ENCODE measurements around the gene SUSD3. TPM values are rescaled to one million over a fixed set of nuclear protein-coding genes. Genes with fewer than 3 reads are reported as not detected.

SUSD3 gene
- total and polyA plus RNA-seq, 4 donors: 4.1 to 19.2 (median 11.8) TPM

DNA sequence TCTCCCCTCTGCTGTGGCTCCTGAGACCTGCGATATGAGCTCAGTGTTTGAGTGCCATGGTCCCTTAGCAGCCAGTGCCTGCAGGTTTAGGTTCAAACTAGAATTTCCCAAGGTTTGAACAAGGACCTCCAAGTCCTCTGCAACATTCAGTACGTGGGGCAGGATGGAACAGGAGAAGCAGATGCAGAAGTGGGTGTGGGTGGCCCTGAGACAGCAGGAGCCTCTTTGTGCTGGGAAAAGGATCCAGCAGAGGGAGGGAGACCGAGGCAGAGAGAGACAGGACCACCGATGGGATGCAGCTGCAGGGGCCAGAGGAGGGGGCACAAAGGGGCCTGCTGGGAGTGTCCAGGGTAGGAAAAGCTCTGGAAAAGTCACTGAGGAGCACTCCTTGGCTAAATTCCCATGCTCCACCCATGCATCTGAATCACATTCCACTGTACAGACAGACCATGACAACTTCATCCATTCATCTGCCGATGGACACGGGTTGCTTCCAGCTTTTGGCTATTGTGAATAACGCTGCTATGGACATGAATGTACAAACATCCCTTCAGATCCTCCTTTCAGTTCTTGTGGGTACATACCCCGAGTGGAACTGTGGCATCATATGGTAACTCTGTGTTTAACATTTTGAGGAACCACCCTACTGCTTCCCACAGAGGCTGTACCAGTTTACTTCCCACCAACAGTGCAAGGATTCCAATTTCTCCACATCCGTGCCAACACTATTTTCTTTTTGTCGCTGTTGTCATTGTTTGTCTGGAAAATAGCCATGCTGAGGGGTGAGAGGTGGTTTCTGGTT, 26.7 kb upstream of the SUSD3 start:
- Histone ChIP-seq H3K9me3 (ENCODE audit: control insufficient read depth in 4 of 4, low read length in 3 of 4) (no peaks in the 10 kb centered on the region), H3K27ac (ENCODE audit: low read depth in 1 of 2, low read length in 2 of 2) (no peak overlapping the region), H3K4me1 (ENCODE audit: control insufficient read depth in 4 of 4, insufficient read depth in 4 of 4, low read length in 3 of 4) (no peaks in the 10 kb centered on the region), H3K9ac (ENCODE audit: low read depth in 1 of 2, low read length in 2 of 2) (no peak overlapping the region), H3K27me3 (ENCODE audit: control insufficient read depth in 4 of 4, insufficient read depth in 4 of 4, low read length in 3 of 4) (no peaks in the 10 kb centered on the region), H3K36me3 (ENCODE audit: control insufficient read depth in 4 of 4, insufficient read depth in 3 of 4, low read depth in 1 of 4, low read length in 3 of 4) (no peaks in the 10 kb centered on the region), H3K4me3 (ENCODE audit: low read depth in 1 of 3, low read length in 3 of 3) (no peak overlapping the region)
- no peak for DNase-seq (ENCODE audit: low spot score)
- WGBS: 79% methylated on average over 10 of the region's 10 CpGs
- TF ChIP-seq SP1 (IDR thresholded peaks at IDR 0.05): no peak

DNA sequence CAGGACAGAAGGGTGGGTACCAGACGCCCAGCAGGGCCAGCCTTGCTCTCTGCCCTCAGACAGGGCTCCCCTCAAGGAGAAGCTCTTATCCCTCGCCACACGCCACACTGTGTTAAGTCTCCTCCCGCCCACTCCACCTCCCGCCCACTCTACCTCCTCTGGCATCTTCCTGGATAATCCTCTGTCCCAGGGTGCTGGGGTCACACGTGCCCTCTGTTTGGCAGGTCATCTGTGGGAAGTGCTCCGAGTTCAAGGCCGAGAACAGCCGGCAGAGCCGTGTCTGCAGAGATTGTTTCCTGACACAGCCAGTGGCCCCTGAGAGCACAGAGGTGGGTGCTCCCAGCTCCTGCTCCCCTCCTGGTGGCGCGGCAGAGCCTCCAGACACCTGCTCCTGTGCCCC, 26.0 kb upstream of the SUSD3 start:
- Histone ChIP-seq H3K4me1 (ENCODE audit: control insufficient read depth in 4 of 4, insufficient read depth in 4 of 4, low read length in 3 of 4) (peaks cover 0 to 3% (median 0%) of the 10 kb centered on the region in 4 donors), H3K36me3 (ENCODE audit: control insufficient read depth in 4 of 4, insufficient read depth in 3 of 4, low read depth in 1 of 4, low read length in 3 of 4) (no peaks in the 10 kb centered on the region), H3K9me3 (ENCODE audit: control insufficient read depth in 4 of 4, low read length in 3 of 4) (no peaks in the 10 kb centered on the region), H3K4me3 (ENCODE audit: low read depth in 1 of 3, low read length in 3 of 3) (no peak overlapping the region), H3K27me3 (ENCODE audit: control insufficient read depth in 4 of 4, insufficient read depth in 4 of 4, low read length in 3 of 4) (no peaks in the 10 kb centered on the region), H3K9ac (ENCODE audit: low read depth in 1 of 2, low read length in 2 of 2) (no peak overlapping the region), H3K27ac (ENCODE audit: low read depth in 1 of 2, low read length in 2 of 2) (no peak overlapping the region)
- 71% methylated on average over 12 of the region's 12 CpGs for WGBS
- DNase-seq (ENCODE audit: low spot score): no peak
- TF ChIP-seq HNF4G (IDR thresholded peaks at IDR 0.05) (no peak), SP1 (IDR thresholded peaks at IDR 0.05) (no peak), FOXA2 (IDR thresholded peaks at IDR 0.05) (no peak), RAD21 (IDR thresholded peaks at IDR 0.05) (no peak), GABPA (IDR thresholded peaks at IDR 0.05 in 1 of 2, conservative IDR thresholded peaks at IDR 0.05 in 1 of 2) (no peak), RXRA (IDR thresholded peaks at IDR 0.05) (no peak)
- TF ChIP-seq, protein P1, sequence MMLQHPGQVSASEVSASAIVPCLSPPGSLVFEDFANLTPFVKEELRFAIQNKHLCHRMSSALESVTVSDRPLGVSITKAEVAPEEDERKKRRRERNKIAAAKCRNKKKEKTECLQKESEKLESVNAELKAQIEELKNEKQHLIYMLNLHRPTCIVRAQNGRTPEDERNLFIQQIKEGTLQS (IDR thresholded peaks at IDR 0.05): no peak

DNA sequence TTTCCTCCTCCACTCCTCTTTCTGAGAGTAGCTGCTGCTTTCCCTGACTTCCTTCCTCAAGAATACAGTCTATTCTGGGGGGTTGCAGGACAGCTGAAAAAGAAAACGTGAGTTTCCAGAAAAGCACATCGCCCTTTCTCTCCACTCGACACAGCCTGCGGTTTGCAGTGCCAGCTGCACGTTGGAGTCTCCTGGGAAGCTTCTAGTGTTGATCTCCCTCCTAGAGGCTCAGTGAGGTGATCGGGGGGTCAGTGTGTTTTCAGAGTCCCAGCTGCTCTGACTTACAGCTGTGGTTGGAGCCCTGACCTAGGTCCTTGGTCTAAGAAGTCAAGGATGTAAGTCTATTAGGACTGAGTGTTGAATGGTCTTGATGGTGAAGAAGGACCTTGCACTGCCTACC, 25.0 kb upstream of the SUSD3 start:
- Histone ChIP-seq H3K9me3 (ENCODE audit: control insufficient read depth in 4 of 4, low read length in 3 of 4) (no peaks in the 10 kb centered on the region), H3K27me3 (ENCODE audit: control insufficient read depth in 4 of 4, insufficient read depth in 4 of 4, low read length in 3 of 4) (no peaks in the 10 kb centered on the region), H3K4me3 (ENCODE audit: low read depth in 1 of 3, low read length in 3 of 3) (no peak overlapping the region), H3K4me1 (ENCODE audit: control insufficient read depth in 4 of 4, insufficient read depth in 4 of 4, low read length in 3 of 4) (peaks cover 0 to 3% (median 1%) of the 10 kb centered on the region in 4 donors), H3K36me3 (ENCODE audit: control insufficient read depth in 4 of 4, insufficient read depth in 3 of 4, low read depth in 1 of 4, low read length in 3 of 4) (no peaks in the 10 kb centered on the region), H3K27ac (ENCODE audit: low read depth in 1 of 2, low read length in 2 of 2) (no peak overlapping the region), H3K9ac (ENCODE audit: low read depth in 1 of 2, low read length in 2 of 2) (no peak overlapping the region)
- no peak for TF ChIP-seq RAD21 (IDR thresholded peaks at IDR 0.05)
- TF ChIP-seq, protein P2, sequence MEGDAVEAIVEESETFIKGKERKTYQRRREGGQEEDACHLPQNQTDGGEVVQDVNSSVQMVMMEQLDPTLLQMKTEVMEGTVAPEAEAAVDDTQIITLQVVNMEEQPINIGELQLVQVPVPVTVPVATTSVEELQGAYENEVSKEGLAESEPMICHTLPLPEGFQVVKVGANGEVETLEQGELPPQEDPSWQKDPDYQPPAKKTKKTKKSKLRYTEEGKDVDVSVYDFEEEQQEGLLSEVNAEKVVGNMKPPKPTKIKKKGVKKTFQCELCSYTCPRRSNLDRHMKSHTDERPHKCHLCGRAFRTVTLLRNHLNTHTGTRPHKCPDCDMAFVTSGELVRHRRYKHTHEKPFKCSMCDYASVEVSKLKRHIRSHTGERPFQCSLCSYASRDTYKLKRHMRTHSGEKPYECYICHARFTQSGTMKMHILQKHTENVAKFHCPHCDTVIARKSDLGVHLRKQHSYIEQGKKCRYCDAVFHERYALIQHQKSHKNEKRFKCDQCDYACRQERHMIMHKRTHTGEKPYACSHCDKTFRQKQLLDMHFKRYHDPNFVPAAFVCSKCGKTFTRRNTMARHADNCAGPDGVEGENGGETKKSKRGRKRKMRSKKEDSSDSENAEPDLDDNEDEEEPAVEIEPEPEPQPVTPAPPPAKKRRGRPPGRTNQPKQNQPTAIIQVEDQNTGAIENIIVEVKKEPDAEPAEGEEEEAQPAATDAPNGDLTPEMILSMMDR (IDR thresholded peaks at IDR 0.05; ENCODE audit: low read depth, low read length, missing input control): no peak
- TF ChIP-seq FOXA2 (IDR thresholded peaks at IDR 0.05): no peak
- TF ChIP-seq HNF4A (conservative IDR thresholded peaks at IDR 0.05): no peak
- TF ChIP-seq, protein P1 (IDR thresholded peaks at IDR 0.05): no peak
- no peak for DNase-seq (ENCODE audit: low spot score)
- WGBS: 82% methylated on average over 6 of the region's 6 CpGs
